WI38 (cell line): ENCODE measurements around the gene PRPF4.

ENCODE experiments used
- H3K4me3 ChIP-seq: 2 replicates; pipeline ENCODE4 v1.5.1; 2011; ENCODE audit warnings: low read depth, mild to moderate bottlenecking, control low read depth, low read length
- CTCF ChIP-seq: IDR thresholded peaks from 2 replicates; pipeline ENCODE4 v1.5.1; 2012; ENCODE audit warnings: low read depth, mild to moderate bottlenecking, control low read depth, low read length

Gene PRPF4

GRCh38 chr9:113315231-113315630 is 39.8 kb downstream of the PRPF4 start:
- H3K4me3 ChIP-seq = no peak overlapping the region
- TF ChIP-seq CTCF = no peak

DNA sequence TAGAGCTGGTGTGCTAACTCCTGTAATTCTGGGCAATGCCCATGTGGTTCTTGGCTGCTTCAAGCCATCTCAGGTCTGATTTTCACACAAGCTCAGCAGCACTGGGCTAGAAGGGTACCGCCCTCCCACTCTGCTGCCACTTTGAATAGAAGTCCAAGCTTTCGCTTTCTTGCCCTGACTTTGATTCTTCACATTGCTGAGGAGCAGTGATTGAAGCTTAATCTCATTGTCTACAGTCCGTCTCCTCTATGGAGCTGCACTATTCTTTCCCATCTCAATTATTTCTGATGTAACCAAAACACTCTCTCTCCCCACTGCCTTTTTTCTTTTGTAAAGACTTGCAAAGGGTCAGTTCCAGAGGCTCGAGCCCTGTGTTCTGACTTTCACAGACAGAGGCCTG is 40.6 kb downstream of the PRPF4 start:
- no peak for TF ChIP-seq CTCF
- H3K4me3 ChIP-seq = no peak overlapping the region

- no peak overlapping the region for H3K4me3 ChIP-seq
- TF ChIP-seq CTCF = peak; percentile 12; the same call in 1 of the 2 replicates
Measured at GRCh38 chr9:113317777-113318176, 42.3 kb downstream of the PRPF4 start.

DNA sequence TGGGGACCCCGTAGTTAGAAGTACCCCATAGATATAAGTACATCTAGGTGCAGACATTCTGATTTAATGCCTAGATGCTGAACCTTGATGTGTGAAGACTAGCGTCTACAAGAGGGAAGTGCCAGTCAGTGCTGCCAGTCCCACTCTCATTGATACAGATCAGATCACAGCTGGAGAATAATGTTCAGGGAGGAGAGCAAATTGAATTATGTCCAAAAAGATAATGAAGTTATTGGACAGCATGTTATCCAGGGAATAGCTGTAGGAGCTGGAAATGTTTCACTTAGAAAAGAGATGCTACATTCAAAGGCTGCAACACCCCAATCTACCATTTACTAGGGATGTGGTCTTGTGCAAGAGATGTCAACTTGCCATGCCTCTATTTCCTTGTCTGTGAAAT is 43.6 kb downstream of the PRPF4 start:
- TF ChIP-seq CTCF = no peak
- no peak overlapping the region for H3K4me3 ChIP-seq

GRCh38 chr9:113320051-113320450 is 44.6 kb downstream of the PRPF4 start:
- H3K4me3 ChIP-seq = no peak overlapping the region
- TF ChIP-seq CTCF = no peak

DNA sequence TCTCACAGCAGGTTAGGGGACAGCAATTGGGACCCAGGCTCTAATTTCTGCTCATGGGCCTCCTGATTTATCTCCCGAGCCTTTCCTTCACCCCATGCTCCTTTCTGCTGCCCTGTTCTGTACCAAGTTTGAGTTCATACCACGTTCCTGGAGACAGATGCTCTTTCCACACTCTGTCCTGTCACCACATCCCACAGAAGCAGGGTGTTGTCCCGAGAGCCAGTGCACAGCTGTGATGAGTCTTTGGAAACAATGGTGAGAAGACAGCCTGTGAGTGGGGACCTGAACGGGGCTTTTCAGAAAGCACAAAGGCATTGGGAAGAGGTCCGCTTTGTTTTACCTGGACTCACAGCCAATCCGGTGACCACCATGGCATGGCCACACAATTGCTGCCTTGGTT is 47.2 kb downstream of the PRPF4 start:
- TF ChIP-seq CTCF = no peak
- H3K4me3 ChIP-seq = no peak overlapping the region

GRCh38 chr9:113326230-113326629 is 50.8 kb downstream of the PRPF4 start:
- H3K4me3 ChIP-seq = no peak overlapping the region
- no peak for TF ChIP-seq CTCF
